ENCODE measurements around the gene AP2M1. TPM values are rescaled to one million over a fixed set of nuclear protein-coding genes. Genes with fewer than 3 reads are reported as not detected.
"Not testable (repeated sequence)": the region's sequence is repeated elsewhere in the genome, so short reads cannot be mapped to it uniquely, and the experiment has no call there.

The AP2M1 gene
- total RNA-seq, 1 donor from 2014 or later, result 211 TPM

DNA sequence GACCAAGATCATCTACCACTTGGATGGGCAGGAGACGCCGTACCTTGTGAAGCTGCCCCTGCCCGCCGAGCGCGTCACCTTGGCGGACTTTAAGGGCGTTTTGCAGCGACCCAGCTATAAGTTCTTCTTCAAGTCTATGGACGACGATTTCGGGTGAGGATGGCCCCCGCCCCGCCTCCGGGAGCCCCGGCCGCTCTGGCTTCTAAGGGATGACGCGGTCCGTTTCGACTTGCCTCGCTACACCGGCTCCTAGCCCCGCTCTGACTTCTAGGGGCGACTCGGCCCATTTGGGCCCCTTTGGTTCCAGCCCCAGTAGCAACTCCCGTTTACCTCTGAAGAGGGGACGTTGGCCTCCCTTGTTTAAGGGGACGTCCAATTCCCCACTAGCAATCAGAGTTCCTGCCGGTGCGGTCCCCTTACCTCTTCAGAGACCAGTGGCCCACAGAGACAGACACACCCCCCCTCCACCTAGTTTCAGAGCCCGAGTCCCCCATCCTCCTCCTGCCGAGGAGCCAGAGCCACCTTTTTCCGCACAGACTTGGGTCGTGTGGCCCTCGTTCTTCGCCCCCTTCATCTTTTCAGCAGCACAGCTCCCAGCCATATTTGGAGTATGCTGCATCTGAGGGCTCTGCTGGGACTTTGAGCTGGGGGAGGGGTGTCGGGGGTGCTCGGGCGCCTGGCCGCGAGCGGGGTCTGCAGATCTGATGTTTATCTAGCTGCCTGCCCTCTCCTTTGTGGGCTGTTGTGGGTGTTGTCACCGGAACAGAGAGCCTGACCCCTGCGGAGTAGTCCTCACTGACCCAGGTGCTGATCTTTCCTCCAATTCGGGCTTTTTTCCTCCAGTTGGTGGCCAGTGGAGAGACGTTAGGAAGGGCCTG is 18.8 kb upstream of the AP2M1 start:
- intact Hi-C loops (cut with micrococcal nuclease), result loop anchor here (1.0 kb wide), 3 partner anchors 18 to 30 kb away; partner anchors contain the start of genes ABCF3, AP2M1 and EIF2B5

DNA sequence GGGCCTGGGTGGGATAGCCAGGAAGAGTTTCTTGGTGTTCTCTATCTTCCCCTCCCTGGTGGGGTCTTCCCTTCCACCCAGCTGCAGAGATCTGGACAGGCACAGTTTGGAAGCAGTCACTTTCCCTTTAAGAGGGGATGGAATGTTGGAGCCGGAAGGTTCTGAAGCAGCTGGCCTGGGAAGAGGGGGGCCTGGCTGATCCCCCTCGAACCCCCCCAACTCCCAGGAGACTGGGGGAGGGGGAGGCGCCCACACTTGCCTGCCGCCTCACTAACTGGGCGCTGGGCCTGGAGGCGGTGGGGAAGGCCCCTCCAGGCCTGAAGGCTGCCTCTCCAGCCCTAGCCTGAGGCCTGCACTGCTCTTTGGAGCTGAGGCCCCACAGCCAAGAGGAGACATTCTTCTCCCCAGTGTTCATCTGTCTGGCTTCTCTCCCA is 18.1 kb upstream of the AP2M1 start:
- intact Hi-C loops (cut with micrococcal nuclease), result loop anchor here (1.0 kb wide), 1 partner anchor 30 kb away; the partner anchor contains the start of gene ABCF3

DNA sequence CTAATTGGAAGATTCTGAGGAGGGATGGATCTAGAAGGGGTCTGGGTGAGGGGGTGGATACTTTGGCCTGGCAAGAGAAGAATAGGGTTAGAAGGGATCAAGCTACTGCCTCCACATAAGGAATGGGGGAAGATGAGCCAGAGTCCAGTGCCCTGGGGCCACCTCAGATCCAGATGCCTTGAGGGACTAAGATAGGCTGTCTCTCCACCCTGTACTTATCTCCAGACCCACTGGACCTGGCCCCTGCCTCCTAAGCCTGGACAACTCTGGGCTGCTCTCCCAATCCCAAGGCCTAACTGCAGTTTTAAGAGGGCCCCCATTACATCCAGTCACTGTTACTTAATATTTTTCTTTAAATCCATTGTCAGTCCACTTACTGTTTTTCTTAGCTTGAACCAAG is 17.4 kb upstream of the AP2M1 start:
- intact Hi-C loops (cut with micrococcal nuclease), result no loop called here

DNA sequence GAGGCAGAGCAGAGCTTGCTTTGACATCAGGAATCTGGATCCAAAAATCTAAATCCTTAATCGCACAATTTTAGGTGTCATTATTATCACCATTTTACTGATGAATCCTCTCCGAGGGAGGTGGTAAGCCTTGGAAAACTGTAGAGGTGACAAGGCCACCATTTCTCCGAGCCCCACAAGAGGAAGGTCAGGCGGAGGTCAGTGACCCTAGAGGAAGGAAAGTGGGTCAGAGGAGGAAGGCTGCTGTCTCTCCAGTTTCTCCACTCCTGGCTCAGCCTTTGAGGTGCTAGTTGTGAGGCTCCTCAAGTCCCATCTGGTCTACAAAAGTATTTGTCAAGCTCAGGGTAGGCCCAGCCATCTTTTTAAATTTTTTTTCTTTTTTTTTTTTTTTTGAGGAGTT is 16.3 kb upstream of the AP2M1 start:
- intact Hi-C loops (cut with micrococcal nuclease), result no loop called here

- intact Hi-C loops (cut with micrococcal nuclease), result no loop called here
Measured at GRCh38 chr3:184160456-184160855, 14.2 kb upstream of the AP2M1 start.

DNA sequence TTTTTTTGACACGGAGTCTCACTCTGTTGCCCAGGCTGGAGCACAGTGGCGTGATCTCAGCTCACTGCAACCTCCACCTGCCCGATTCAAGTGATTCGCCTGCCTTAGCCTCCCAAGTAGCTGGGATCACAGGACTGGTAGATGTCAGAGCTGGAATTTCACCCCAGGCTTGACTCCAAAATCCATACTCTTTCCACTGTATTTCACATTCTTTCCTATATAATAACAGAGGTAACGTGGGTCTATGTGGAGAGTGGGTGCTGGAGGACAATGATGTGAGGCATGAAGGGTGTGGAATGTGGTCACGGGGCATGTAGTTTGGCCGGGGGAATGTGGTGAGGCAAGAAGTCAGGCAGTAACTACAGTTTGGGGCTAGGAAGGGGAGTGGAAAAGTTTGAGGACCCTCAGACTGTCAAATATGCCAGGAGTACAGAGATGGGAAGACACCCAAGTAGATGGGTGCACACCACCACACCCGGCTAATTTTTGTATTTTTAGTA is 12.0 kb upstream of the AP2M1 start:
- intact Hi-C loops (cut with micrococcal nuclease), result not testable (repeated sequence)

DNA sequence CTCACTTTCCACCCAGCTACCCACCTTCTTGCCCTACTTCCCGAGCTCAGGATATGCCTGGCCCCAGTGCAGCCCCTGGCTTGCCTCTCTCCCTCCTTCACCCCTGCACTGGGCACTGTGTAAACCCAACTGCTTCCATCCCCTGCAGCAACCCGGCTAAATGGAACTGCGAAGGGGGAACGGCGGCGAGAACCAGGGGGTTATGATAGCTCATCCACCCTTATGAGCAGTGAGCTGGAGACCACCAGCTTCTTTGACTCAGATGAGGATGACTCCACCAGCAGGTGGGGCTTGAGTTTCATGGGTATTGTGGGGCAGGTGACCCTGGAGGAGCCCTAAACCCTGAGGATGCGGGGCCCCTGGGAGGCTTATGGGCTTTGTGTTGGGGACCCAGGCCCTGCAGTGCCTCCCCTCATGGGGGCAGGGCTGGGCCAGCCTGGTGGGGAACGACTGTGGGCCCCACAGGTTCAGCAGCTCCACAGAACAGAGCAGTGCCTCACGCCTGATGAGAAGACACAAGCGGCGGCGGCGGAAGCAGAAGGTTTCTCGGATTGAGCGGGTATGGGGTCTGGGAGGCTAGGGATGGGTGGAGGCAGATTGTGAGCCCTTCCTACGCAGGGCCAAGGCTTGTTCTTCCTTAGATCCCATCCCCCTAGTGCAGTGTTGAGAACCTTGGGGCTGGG is 9.9 kb upstream of the AP2M1 start:
- intact Hi-C loops (cut with micrococcal nuclease), result no loop called here

- intact Hi-C loops (cut with micrococcal nuclease), result no loop called here
Measured at GRCh38 chr3:184165543-184165942, 9.1 kb upstream of the AP2M1 start.

DNA sequence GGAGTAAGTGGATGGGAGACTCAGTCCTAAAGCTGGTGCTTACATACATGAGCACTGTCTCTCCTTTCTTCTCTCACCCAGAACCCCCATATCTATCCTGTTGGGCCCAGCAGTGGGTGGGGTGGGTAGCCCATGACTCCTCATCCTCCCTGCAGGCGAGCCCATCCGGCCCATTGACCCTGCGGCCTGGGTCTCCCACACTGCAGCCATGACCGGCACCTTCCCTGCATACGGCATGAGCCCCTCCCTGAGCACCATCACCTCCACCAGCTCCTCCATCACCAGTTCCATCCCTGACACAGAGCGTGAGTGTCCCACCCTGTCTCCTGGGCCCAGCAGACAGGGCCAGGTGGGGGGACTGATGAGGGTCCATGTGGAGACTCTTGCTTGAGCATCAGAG is 8.0 kb upstream of the AP2M1 start:
- intact Hi-C loops (cut with micrococcal nuclease), result no loop called here

GRCh38 chr3:184167786-184168185 is 6.9 kb upstream of the AP2M1 start:
- intact Hi-C loops (cut with micrococcal nuclease), result no loop called here

DNA sequence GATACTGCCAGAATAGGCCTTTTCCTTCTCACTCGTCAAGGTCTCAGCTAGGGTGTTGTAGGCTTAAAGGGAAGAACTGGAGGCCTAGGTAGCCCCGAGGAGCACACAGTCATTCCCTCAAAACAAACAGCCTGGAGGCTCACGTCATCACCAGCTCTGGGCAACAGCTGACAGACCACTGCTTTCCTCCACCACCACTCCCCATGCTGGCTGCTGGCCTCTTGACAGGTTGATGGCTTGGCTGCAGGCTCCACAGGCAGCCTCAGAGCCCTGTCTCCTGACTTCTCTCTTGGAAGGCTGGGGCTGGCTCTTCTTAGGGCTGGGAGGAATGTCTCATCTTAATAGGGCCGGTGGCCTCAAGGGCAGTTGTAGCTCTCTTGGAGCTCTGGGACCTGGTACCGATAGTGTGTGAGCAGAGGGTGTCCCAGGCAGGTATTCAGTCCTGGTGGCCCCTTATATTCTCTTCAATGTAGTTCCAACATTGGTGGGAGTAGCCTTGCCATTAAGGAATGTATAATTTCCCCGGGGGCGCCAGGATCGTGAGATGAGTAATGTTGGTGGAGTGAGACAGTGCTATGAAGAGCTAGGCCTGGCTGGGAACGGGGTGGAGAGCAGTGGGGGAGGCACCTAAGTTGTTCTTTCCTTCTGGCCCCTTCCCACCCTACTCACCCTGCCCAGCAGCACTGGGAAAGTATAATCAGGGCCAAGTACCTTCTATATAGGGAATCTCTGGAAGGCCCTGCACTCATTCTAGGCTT is 6.1 kb upstream of the AP2M1 start:
- intact Hi-C loops (cut with micrococcal nuclease), result no loop called here

DNA sequence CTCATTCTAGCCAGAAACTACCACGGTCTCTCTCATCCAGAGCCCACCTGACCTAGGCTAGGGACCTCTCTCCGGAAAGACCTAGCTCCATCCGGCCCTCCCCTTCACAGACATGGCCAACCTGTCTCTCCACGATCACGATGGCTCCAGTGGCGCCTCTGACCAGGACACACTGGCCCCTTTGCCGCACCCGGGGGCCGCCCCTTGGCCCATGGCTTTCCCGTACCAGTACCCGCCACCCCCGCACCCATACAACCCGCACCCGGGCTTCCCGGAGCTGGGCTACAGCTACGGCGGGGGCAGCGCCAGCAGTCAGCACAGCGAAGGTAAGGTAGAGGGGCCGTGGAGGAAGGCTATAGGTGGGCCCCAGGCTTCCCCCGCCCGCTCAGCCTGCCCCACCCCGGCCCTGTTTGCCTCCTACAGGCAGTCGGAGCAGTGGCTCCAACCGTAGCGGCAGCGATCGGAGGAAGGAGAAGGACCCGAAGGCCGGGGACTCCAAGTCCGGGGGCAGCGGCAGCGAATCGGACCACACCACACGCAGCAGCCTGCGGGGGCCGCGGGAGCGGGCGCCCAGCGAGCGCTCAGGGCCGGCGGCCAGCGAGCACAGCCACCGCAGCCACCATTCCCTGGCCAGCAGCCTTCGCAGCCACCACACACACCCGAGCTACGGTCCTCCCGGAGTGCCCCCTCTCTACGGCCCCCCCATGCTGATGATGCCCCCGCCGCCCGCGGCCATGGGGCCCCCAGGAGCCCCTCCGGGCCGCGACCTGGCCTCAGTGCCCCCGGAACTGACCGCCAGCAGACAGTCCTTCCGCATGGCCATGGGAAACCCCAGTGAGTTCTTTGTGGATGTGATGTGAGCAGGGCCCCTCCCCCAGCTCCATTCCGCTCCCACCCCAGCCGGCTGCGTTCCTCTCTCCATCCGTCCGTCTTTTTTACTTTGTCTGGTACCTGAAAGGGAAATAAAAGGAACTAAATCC is 4.5 kb upstream of the AP2M1 start:
- intact Hi-C loops (cut with micrococcal nuclease), result no loop called here

- intact Hi-C loops (cut with micrococcal nuclease), result no loop called here
Measured at GRCh38 chr3:184171562-184171961, 3.1 kb upstream of the AP2M1 start.

GRCh38 chr3:184172681-184173373 is 1.8 kb upstream of the AP2M1 start:
- intact Hi-C loops (cut with micrococcal nuclease), result no loop called here

DNA sequence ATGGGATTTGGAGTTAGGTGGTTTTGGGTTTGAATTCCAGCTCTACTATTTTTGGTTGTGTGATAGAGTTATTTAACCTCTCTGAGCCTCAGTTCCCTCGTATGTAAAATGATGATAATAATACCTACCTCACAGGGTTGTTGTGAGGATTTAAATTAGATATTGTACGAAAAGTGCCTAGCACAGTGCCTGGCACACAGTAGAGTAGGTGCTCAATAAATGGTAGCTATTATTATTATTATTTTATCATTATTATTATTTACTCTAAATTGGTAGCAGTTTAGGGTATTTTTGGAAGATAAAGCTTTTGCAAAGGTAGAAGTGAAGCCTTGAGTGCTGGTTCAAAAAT is 1.3 kb upstream of the AP2M1 start:
- intact Hi-C loops (cut with micrococcal nuclease), result no loop called here

DNA sequence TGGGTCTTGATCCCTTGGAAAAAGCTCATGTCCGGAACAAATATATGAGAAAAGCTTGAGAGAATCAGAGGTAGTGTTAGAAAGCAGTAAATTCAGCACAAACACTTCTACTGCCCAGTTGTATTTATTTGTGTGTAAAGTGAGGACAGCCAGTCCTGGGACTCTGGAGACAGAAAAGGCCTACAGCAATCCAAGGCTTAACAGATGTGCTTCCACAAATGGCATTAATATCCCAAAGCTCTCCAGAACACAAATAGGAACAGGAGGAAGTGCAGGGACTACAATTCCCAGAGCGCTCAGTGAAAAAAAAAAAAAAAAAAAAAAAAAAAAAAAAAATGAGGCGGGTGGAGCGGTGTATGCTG is 390 bp upstream of the AP2M1 start:
- intact Hi-C loops (cut with micrococcal nuclease), result loop anchor here (1.0 kb wide), 10 partner anchors 12 to 638 kb away; partner anchors contain the start of genes ABCC5, ABCF3, DVL3 and EEF1AKMT4

DNA sequence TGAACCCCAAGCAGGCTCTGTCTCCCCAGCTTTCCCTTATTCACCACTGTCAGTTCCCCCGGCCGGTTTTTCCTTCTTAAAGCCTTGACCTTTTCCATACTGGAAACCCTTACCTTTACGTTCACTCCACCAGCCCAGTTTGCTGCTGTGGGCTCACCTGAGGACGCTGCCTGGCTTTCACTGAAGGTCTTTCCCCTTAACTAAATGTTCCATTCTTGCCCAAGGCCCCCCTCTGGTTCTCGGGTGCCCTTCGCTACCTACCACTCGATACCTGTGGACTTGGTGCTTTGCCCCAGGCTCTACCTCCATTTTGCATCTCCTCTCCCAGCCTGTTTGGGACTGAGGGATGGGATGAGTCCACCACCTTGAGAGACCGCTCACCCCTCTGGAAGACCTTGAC is 851 bp downstream of the AP2M1 start:
- intact Hi-C loops (cut with micrococcal nuclease), result no loop called here

DNA sequence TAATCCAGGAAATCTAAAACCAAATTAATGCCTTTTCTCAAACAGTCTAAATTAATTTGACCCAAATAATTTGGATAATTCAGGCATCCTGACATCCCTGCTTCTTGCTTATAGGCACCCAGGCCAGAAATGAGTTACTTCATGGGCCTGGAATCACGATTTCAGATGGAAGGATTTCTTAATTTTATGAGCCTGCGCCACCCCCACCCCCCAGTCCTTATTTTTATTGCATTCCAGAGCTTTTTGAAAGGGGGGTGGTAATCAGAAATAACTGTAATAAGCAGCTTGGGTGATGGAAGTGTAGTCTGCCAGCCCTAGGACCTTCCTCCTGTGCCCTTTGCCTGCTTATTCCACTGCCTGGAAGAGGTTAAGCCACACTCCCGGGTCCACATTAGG is 1.3 kb downstream of the AP2M1 start:
- intact Hi-C loops (cut with micrococcal nuclease), result no loop called here

- intact Hi-C loops (cut with micrococcal nuclease), result no loop called here
Measured at GRCh38 chr3:184176377-184177330, 2.0 kb downstream of the AP2M1 start.

All from T-helper 2 cell treated with Interferon-gamma antibody and Interleukin-4, amounts not matched to agents 100 ng/mL and 5 ng/mL, for 36 hours (primary cell).